Measurements from ENCODE around the gene SLC24A3. TPM values are rescaled to one million over a fixed set of nuclear protein-coding genes. Genes with fewer than 3 reads are reported as not detected.

Gene SLC24A3
- total RNA-seq, 2 experiments from 2014 or later, result not detected

GRCh38 chr20:19411811-19412210 lies 199.4 kb downstream of the SLC24A3 start:
- Histone ChIP-seq H3K9me3 (ENCODE audit: low read length) (no peaks in the 10 kb centered on the region), H3K27ac (ENCODE audit: low read depth, low read length, poor library complexity, severe bottlenecking) (no peak overlapping the region), H3K4me2 (ENCODE audit: low read length) (no peak overlapping the region), H4K20me1 (ENCODE audit: insufficient read depth, low read length) (no peaks in the 10 kb centered on the region), H3K79me2 (ENCODE audit: insufficient read depth, low read depth, low read length) (no peaks in the 10 kb centered on the region), H3K9me2 (ENCODE audit: insufficient read depth, low read length) (no peaks in the 10 kb centered on the region), H2AFZ (ENCODE audit: low read length) (no peak overlapping the region), H3K36me3 (ENCODE audit: insufficient read depth, low read length) (no peaks in the 10 kb centered on the region), H3K4me1 (ENCODE audit: insufficient read depth, low read length, poor library complexity, severe bottlenecking) (no peaks in the 10 kb centered on the region), H3K4me3 (ENCODE audit: low read depth, low read length, poor library complexity, severe bottlenecking) (no peak overlapping the region)
- CTCF ChIA-PET (ENCODE audit: unreplicated experiment), result no interaction called here
- TF ChIP-seq CTCF (conservative IDR thresholded peaks at IDR 0.05; ENCODE audit: low read length) (no peak), EZH2phosphoT487 (IDR thresholded peaks at IDR 0.05; ENCODE audit: borderline replicate concordance, low read depth, low read length) (no peak)
- DNase-seq (ENCODE audit: low spot score), result no peak
- POLR2A ChIA-PET, result no interaction called here
- intact Hi-C loops (cut with micrococcal nuclease; ENCODE audit: unreplicated experiment), result loop anchor here (10.0 kb wide), 1 partner anchor 63 kb away; no protein-coding TSS in a partner anchor
- BruUV-seq (replicated peaks), result no TSS peak

- no peak overlapping the region for H3K4me3 ChIP-seq (ENCODE audit: low read depth, low read length, poor library complexity, severe bottlenecking)
- intact Hi-C loops (cut with micrococcal nuclease; ENCODE audit: unreplicated experiment), result loop anchor here (10.0 kb wide), 1 partner anchor 63 kb away; no protein-coding TSS in a partner anchor
- no peaks in the 10 kb centered on the region for H3K4me1 ChIP-seq (ENCODE audit: insufficient read depth, low read length, poor library complexity, severe bottlenecking)
- POLR2A ChIA-PET, result no interaction called here
- H3K27ac ChIP-seq (ENCODE audit: low read depth, low read length, poor library complexity, severe bottlenecking), result no peak overlapping the region
- H3K36me3 ChIP-seq (ENCODE audit: insufficient read depth, low read length), result no peaks in the 10 kb centered on the region
- DNase-seq (ENCODE audit: low spot score), result no peak
- no peaks in the 10 kb centered on the region for H4K20me1 ChIP-seq (ENCODE audit: insufficient read depth, low read length)
- no peaks in the 10 kb centered on the region for H3K9me2 ChIP-seq (ENCODE audit: insufficient read depth, low read length)
- no peak overlapping the region for H3K4me2 ChIP-seq (ENCODE audit: low read length)
- BruUV-seq (replicated peaks), result no TSS peak
- H2AFZ ChIP-seq (ENCODE audit: low read length), result no peak overlapping the region
- CTCF ChIA-PET (ENCODE audit: unreplicated experiment), result no interaction called here
- TF ChIP-seq EZH2phosphoT487 (IDR thresholded peaks at IDR 0.05; ENCODE audit: borderline replicate concordance, low read depth, low read length) (no peak), CTCF (conservative IDR thresholded peaks at IDR 0.05; ENCODE audit: low read length) (no peak)
- H3K79me2 ChIP-seq (ENCODE audit: insufficient read depth, low read depth, low read length), result no peaks in the 10 kb centered on the region
- H3K9me3 ChIP-seq (ENCODE audit: low read length), result no peaks in the 10 kb centered on the region
Observed at GRCh38 chr20:19412254-19412653, 199.8 kb downstream of the SLC24A3 start.

- Histone ChIP-seq H3K79me2 (ENCODE audit: insufficient read depth, low read depth, low read length) (no peaks in the 10 kb centered on the region), H3K9me3 (ENCODE audit: low read length) (no peaks in the 10 kb centered on the region), H2AFZ (ENCODE audit: low read length) (no peak overlapping the region), H4K20me1 (ENCODE audit: insufficient read depth, low read length) (no peaks in the 10 kb centered on the region), H3K36me3 (ENCODE audit: insufficient read depth, low read length) (no peaks in the 10 kb centered on the region), H3K27ac (ENCODE audit: low read depth, low read length, poor library complexity, severe bottlenecking) (no peak overlapping the region), H3K9me2 (ENCODE audit: insufficient read depth, low read length) (no peaks in the 10 kb centered on the region), H3K4me2 (ENCODE audit: low read length) (no peak overlapping the region), H3K4me3 (ENCODE audit: low read depth, low read length, poor library complexity, severe bottlenecking) (no peak overlapping the region), H3K4me1 (ENCODE audit: insufficient read depth, low read length, poor library complexity, severe bottlenecking) (no peaks in the 10 kb centered on the region)
- ChIA-PET POLR2A (no interaction called here), CTCF (ENCODE audit: unreplicated experiment) (no interaction called here)
- no peak for DNase-seq (ENCODE audit: low spot score)
- BruUV-seq (replicated peaks), result no TSS peak
- TF ChIP-seq CTCF (conservative IDR thresholded peaks at IDR 0.05; ENCODE audit: low read length) (no peak), EZH2phosphoT487 (IDR thresholded peaks at IDR 0.05; ENCODE audit: borderline replicate concordance, low read depth, low read length) (no peak)
- intact Hi-C loops (cut with micrococcal nuclease; ENCODE audit: unreplicated experiment), result loop anchor here (10.0 kb wide), 1 partner anchor 60 kb away; no protein-coding TSS in a partner anchor
Observed at GRCh38 chr20:19414600-19414999, 202.2 kb downstream of the SLC24A3 start.

Measured in OCI-LY7 (cell line).